Gastroesophageal sphincter (tissue), 3 donors: Measurements from ENCODE around the gene GALNT12.

Experiments used
- EP300 ChIP-seq: sonication (generic); formaldehyde crosslinking; IDR thresholded peaks from one replicate; pipeline ENCODE4 v1.6.1; 2017; ENCODE audit warnings: antibody characterized with exemption, mild to moderate bottlenecking
- POLR2A ChIP-seq, 2 donors: fragments of 450-650 bp; IDR thresholded peaks; one replicate each; pipeline ENCODE4 v1.6.1; 2017; ENCODE audit warnings: antibody characterized with exemption in 2 of 2, mild to moderate bottlenecking in 2 of 2, moderate library complexity in 1 of 2
- POLR2AphosphoS5 ChIP-seq: sonication (generic); formaldehyde crosslinking; IDR thresholded peaks from one replicate; pipeline ENCODE4 v1.6.1; 2017; ENCODE audit warnings: antibody characterized with exemption
- TF ChIP-seq, protein P1 (sequence below), 4 experiments: fragments of 200-600 bp in 2 of 4; fragments of 450-650 bp in 2 of 4; sonication (generic) in 1 of 4; IDR thresholded peaks; one replicate each; pipeline ENCODE4 v1.5.1; 2017 to 2019; ENCODE audit warnings: antibody characterized with exemption in 4 of 4, mild to moderate bottlenecking in 2 of 4, moderate library complexity in 2 of 4

DNA sequence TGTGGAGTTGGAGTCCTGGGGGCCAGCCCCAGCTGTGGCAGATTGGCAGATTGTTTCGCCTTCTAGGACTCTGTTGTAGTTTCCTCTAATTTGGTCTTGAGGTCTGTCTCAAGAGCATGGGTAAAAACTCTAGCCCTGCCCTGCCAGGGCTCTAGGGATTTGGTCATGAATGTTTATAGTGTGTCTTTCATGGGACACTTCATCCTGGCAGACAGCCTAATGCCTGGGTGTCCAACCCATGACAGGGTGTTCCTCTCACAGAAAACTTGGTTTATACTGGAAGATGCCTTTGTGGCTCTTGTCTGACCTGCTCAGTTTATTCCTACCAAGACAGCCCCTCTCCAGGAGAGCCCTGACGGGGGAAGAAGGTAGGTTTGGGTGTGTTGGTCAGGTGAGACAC lies 45.5 kb downstream of the GALNT12 start:
- TF ChIP-seq, protein P1, sequence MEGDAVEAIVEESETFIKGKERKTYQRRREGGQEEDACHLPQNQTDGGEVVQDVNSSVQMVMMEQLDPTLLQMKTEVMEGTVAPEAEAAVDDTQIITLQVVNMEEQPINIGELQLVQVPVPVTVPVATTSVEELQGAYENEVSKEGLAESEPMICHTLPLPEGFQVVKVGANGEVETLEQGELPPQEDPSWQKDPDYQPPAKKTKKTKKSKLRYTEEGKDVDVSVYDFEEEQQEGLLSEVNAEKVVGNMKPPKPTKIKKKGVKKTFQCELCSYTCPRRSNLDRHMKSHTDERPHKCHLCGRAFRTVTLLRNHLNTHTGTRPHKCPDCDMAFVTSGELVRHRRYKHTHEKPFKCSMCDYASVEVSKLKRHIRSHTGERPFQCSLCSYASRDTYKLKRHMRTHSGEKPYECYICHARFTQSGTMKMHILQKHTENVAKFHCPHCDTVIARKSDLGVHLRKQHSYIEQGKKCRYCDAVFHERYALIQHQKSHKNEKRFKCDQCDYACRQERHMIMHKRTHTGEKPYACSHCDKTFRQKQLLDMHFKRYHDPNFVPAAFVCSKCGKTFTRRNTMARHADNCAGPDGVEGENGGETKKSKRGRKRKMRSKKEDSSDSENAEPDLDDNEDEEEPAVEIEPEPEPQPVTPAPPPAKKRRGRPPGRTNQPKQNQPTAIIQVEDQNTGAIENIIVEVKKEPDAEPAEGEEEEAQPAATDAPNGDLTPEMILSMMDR (IDR thresholded peaks at IDR 0.05): no peak
- no peak for TF ChIP-seq EP300
- TF ChIP-seq POLR2AphosphoS5: no peak
- TF ChIP-seq POLR2A (IDR thresholded peaks at IDR 0.05): no peak
